Measurements from ENCODE around the gene DNAJC4. TPM values are rescaled to one million over a fixed set of nuclear protein-coding genes. Genes with fewer than 3 reads are reported as not detected.

Gene DNAJC4
- total RNA-seq, 2 experiments from 2014 or later, result 38.0 to 41.3 TPM

- POLR2A ChIA-PET, result interaction anchor here (1.2 to 1.5 kb wide), 2 partner anchors 9 to 15 kb away, joined by 4 to 8 read pairs; no protein-coding TSS in a partner anchor
- no peak for DNase-seq
- H3K4me1 Mint-ChIP-seq (ENCODE audit: low read depth), result peaks cover 7% of the 10 kb centered on the region
- no peak for ATAC-seq
- H3K36me3 Mint-ChIP-seq (ENCODE audit: low read depth), result peaks cover 23% of the 10 kb centered on the region
- no peaks in the 10 kb centered on the region for H3K27me3 Mint-ChIP-seq (ENCODE audit: low read depth)
- no peaks in the 10 kb centered on the region for H3K9me3 Mint-ChIP-seq (ENCODE audit: insufficient read depth)
- CTCF ChIA-PET, result no interaction called here
- no peak overlapping the region for H3K4me3 Mint-ChIP-seq
- H3K27ac Mint-ChIP-seq, result no peak overlapping the region
Observed at GRCh38 chr11:64259533-64260067, 29.3 kb downstream of the DNAJC4 start.

- H3K36me3 Mint-ChIP-seq (ENCODE audit: low read depth), result peaks cover 23% of the 10 kb centered on the region
- ChIA-PET POLR2A (no interaction called here), CTCF (no interaction called here)
- no peaks in the 10 kb centered on the region for H3K9me3 Mint-ChIP-seq (ENCODE audit: insufficient read depth)
- no peak for ATAC-seq
- no peak for DNase-seq
- H3K4me3 Mint-ChIP-seq, result no peak overlapping the region
- H3K27me3 Mint-ChIP-seq (ENCODE audit: low read depth), result no peaks in the 10 kb centered on the region
- H3K27ac Mint-ChIP-seq, result no peak overlapping the region
- H3K4me1 Mint-ChIP-seq (ENCODE audit: low read depth), result peaks cover 7% of the 10 kb centered on the region
Observed at GRCh38 chr11:64260147-64260708, 29.9 kb downstream of the DNAJC4 start.

- ATAC-seq, result no peak
- Mint-ChIP-seq H3K27me3 (ENCODE audit: low read depth) (no peaks in the 10 kb centered on the region), H3K27ac (no peak overlapping the region), H3K36me3 (ENCODE audit: low read depth) (peaks cover 20% of the 10 kb centered on the region), H3K4me1 (ENCODE audit: low read depth) (peaks cover 7% of the 10 kb centered on the region), H3K4me3 (no peak overlapping the region), H3K9me3 (ENCODE audit: insufficient read depth) (no peaks in the 10 kb centered on the region)
- DNase-seq, result no peak
- POLR2A ChIA-PET, result interaction anchor here (0.8 to 1.5 kb wide), 3 partner anchors 10 to 38 kb away, joined by 3 read pairs; partner anchors contain the start of gene PPP1R14B
- CTCF ChIA-PET, result interaction anchor here (0.7 to 2.5 kb wide), 3 partner anchors 10 to 583 kb away, joined by 3 to 10 read pairs (median 3); partner anchors contain the start of genes PLCB3 and PPP1R14B
Observed at GRCh38 chr11:64261556-64262080, 31.3 kb downstream of the DNAJC4 start.

- Mint-ChIP-seq H3K27me3 (ENCODE audit: low read depth) (no peaks in the 10 kb centered on the region), H3K27ac (no peak overlapping the region), H3K9me3 (ENCODE audit: insufficient read depth) (no peaks in the 10 kb centered on the region), H3K4me3 (no peak overlapping the region), H3K4me1 (ENCODE audit: low read depth) (peaks cover 9% of the 10 kb centered on the region), H3K36me3 (ENCODE audit: low read depth) (peaks cover 19% of the 10 kb centered on the region)
- DNase-seq, result no peak
- ChIA-PET CTCF (interaction anchor here (0.8 to 2.5 kb wide), 2 partner anchors 11 to 16 kb away, joined by 3 to 10 read pairs; partner anchors contain the start of genes PLCB3 and PPP1R14B), POLR2A (interaction anchor here (0.7 to 1.3 kb wide), 2 partner anchors 56 to 76 kb away, joined by 3 to 4 read pairs; partner anchors contain the start of gene FERMT3)
- ATAC-seq, result no peak
Observed at GRCh38 chr11:64262271-64263002, 32.1 kb downstream of the DNAJC4 start.

- Mint-ChIP-seq H3K9me3 (ENCODE audit: insufficient read depth) (no peaks in the 10 kb centered on the region), H3K27ac (no peak overlapping the region), H3K27me3 (ENCODE audit: low read depth) (no peaks in the 10 kb centered on the region), H3K4me3 (no peak overlapping the region), H3K4me1 (ENCODE audit: low read depth) (peaks cover 17% of the 10 kb centered on the region), H3K36me3 (ENCODE audit: low read depth) (peaks cover 23% of the 10 kb centered on the region)
- POLR2A ChIA-PET, result interaction anchor here (0.7 to 2.4 kb wide), 5 partner anchors 11 to 77 kb away, joined by 3 to 7 read pairs (median 4); partner anchors contain the start of genes FERMT3 and PLCB3
- ATAC-seq (no peak), DNase-seq (no peak)
- CTCF ChIA-PET, result interaction anchor here (2.5 to 9.5 kb wide), 2 partner anchors 11 to 12 kb away, joined by 10 to 63 read pairs; partner anchors contain the start of gene PLCB3
Observed at GRCh38 chr11:64263021-64263946, 32.9 kb downstream of the DNAJC4 start.

GRCh38 chr11:64263947-64264317, 33.6 kb downstream of the DNAJC4 start:
- ATAC-seq, result no peak
- H3K27ac Mint-ChIP-seq, result no peak overlapping the region

GRCh38 chr11:64264371-64264852, 34.1 kb downstream of the DNAJC4 start:
- ATAC-seq, result no peak
- Mint-ChIP-seq H3K36me3 (ENCODE audit: low read depth) (peaks cover 28% of the 10 kb centered on the region), H3K27me3 (ENCODE audit: low read depth) (no peaks in the 10 kb centered on the region), H3K4me3 (no peak overlapping the region), H3K27ac (no peak overlapping the region), H3K9me3 (ENCODE audit: insufficient read depth) (no peaks in the 10 kb centered on the region), H3K4me1 (ENCODE audit: low read depth) (peaks cover 22% of the 10 kb centered on the region)
- POLR2A ChIA-PET, result interaction anchor here (1.2 to 2.4 kb wide), 3 partner anchors 12 to 19 kb away, joined by 3 to 7 read pairs (median 4); partner anchors contain the start of gene PLCB3
- no peak for DNase-seq
- CTCF ChIA-PET, result interaction anchor here (9.5 kb wide), 1 partner anchor 13 kb away, joined by 63 read pairs; the partner anchor contains the start of gene PLCB3

More at GRCh38 chr11:64263947-64264317, 33.6 kb downstream of the DNAJC4 start:
- no peak overlapping the region for H3K4me3 Mint-ChIP-seq
- H3K27me3 Mint-ChIP-seq (ENCODE audit: low read depth), result no peaks in the 10 kb centered on the region
- peaks cover 24% of the 10 kb centered on the region for H3K4me1 Mint-ChIP-seq (ENCODE audit: low read depth)
- DNase-seq, result no peak
- no peaks in the 10 kb centered on the region for H3K9me3 Mint-ChIP-seq (ENCODE audit: insufficient read depth)
- CTCF ChIA-PET, result interaction anchor here (9.5 kb wide), 1 partner anchor 13 kb away, joined by 63 read pairs; the partner anchor contains the start of gene PLCB3
- H3K36me3 Mint-ChIP-seq (ENCODE audit: low read depth), result peaks cover 28% of the 10 kb centered on the region
- POLR2A ChIA-PET, result interaction anchor here (1.2 to 2.4 kb wide), 3 partner anchors 12 to 19 kb away, joined by 3 to 7 read pairs (median 4); partner anchors contain the start of gene PLCB3

GRCh38 chr11:64265176-64266160, 35.1 kb downstream of the DNAJC4 start:
- ChIA-PET POLR2A (interaction anchor here (0.6 to 2.4 kb wide), 4 partner anchors 13 to 43 kb away, joined by 3 to 7 read pairs (median 4); partner anchors contain the start of genes GPR137 and PLCB3), CTCF (interaction anchor here (9.5 to 15.6 kb wide), 2 partner anchors 14 to 37 kb away, joined by 63 to 148 read pairs; partner anchors contain the start of genes CATSPERZ, ESRRA and PLCB3)
- H3K4me3 Mint-ChIP-seq, result no peak overlapping the region
- H3K4me1 Mint-ChIP-seq (ENCODE audit: low read depth), result peaks cover 23% of the 10 kb centered on the region
- no peak overlapping the region for H3K27ac Mint-ChIP-seq
- no peaks in the 10 kb centered on the region for H3K27me3 Mint-ChIP-seq (ENCODE audit: low read depth)
- DNase-seq (no peak), ATAC-seq (no peak)
- H3K36me3 Mint-ChIP-seq (ENCODE audit: low read depth), result peaks cover 27% of the 10 kb centered on the region
- no peaks in the 10 kb centered on the region for H3K9me3 Mint-ChIP-seq (ENCODE audit: insufficient read depth)

- Mint-ChIP-seq H3K4me3 (no peak overlapping the region), H3K27ac (no peak overlapping the region), H3K27me3 (ENCODE audit: low read depth) (no peaks in the 10 kb centered on the region), H3K4me1 (ENCODE audit: low read depth) (peaks cover 24% of the 10 kb centered on the region), H3K36me3 (ENCODE audit: low read depth) (peaks cover 27% of the 10 kb centered on the region), H3K9me3 (ENCODE audit: insufficient read depth) (no peaks in the 10 kb centered on the region)
- no peak for ATAC-seq
- DNase-seq, result no peak
- CTCF ChIA-PET, result interaction anchor here (9.5 to 15.6 kb wide), 2 partner anchors 15 to 37 kb away, joined by 63 to 148 read pairs; partner anchors contain the start of genes CATSPERZ, ESRRA and PLCB3
- POLR2A ChIA-PET, result no interaction called here
Observed at GRCh38 chr11:64266339-64266738, 36.0 kb downstream of the DNAJC4 start.

All from activated CD8-positive, alpha-beta T cell treated with anti-CD3 and anti-CD28 coated beads, Interleukin-2, amount 10 ng/mL, durations not matched to agents 7 days and 5 days (primary cell).